Fibroblast of the aortic adventitia (primary cell): ENCODE measurements around the gene ERBIN. TPM values are rescaled to one million over a fixed set of nuclear protein-coding genes. Genes with fewer than 3 reads are reported as not detected.

ENCODE experiments used
- DNase-seq: peaks from one replicate; pipeline ENCODE4 v3.0.0-alpha.2; 2010; ENCODE audit warnings: low read depth
- H3K4me3 ChIP-seq: 2 replicates; pipeline ENCODE4 v1.5.1; 2011; ENCODE audit warnings: low read depth, mild to moderate bottlenecking, control low read depth, low read length, moderate library complexity
- CTCF ChIP-seq: IDR thresholded peaks from 2 replicates; pipeline ENCODE4 v1.5.1; 2011; ENCODE audit warnings: mild to moderate bottlenecking, low read length, control low read depth, inconsistent platforms; ENCODE audit not compliant: insufficient read depth
- total RNA-seq: library from RNA; depleted of rRNA; stranded (reverse); fragments of >200 nt; gene quantifications from 2 replicates; pipeline ENCODE4 v1.2.3, GENCODE V29; 2012; ENCODE audit warnings: low replicate concordance

The ERBIN gene
- total RNA-seq, 1 donor = 120 TPM

DNA sequence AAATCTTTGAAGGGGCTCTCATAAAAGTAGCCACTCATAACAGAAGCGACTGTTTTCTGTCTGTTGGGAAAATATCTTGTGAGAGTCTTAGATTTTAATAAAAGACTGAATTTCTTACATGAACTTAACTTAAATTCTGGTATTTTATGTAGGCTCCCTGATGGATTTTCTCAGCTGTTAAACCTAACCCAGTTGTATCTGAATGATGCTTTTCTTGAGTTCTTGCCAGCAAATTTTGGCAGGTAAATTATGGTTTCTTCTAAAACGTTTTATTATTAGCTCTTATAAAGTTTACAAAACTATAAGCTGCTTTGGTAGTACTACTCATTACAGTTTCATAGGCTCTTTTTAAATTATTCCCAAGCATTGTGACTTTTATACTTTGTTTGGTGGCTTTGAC, 87.0 kb downstream of the ERBIN start:
- no peak overlapping the region for H3K4me3 ChIP-seq
- DNase-seq = peak; percentile 47

DNA sequence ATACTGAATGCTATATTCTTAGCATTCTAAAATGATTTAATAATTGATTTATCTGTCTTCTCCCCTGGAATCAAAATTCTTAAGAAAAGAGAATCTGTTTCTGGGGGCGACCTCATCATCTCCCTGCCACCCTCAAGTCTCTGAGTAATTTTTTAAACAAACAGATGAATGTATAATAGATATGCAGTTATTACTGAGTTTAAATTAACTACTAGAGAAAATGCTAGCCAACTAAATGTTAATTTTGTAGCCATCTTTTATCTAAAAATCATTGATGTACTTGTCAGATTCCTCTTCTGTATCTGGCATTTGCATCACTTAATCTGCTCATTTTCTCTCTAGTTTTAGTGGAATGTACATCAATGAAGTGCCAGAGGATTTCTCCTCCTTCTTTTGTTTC, 87.5 kb downstream of the ERBIN start:
- no peak for DNase-seq
- H3K4me3 ChIP-seq = no peak overlapping the region
- TF ChIP-seq CTCF = no peak

More for the DNA sequence above, 87.0 kb downstream of the ERBIN start:
- no peak for TF ChIP-seq CTCF

DNA sequence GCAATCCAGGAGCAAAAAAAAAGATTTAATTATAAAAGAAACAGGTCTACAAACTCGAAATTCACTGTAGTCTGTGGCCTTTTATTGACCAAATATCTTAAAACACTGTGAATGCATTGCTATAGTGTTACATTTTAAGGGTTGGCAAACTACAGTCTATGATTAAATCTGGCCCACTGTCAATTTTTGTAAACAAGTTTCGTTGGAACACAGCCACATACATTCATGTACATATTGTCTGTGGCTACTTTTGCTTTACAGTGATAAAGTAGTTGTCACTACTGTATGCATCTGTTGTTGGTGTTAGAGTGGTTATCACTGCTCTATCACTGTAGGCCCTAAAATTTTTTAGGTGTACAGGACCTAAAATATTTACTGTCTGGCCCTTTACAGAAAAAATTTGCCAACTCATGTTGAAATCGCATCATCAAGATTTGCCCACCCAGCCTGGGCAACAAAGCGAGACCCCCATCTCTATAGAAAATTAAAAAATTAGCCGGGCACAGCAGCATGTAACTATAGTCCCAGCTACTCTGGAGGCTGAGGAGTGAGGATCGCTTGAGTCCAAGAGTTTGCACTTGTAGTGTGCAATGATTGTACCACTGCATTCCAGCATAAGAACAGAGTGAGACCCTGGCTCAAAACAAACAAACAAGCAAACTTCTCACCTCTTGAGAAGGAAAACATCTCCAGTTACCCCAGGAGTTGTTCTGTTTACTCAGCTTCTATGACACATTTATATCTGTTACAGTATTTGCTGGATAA, 89.0 kb downstream of the ERBIN start:
- TF ChIP-seq CTCF = no peak
- H3K4me3 ChIP-seq = no peak overlapping the region
- DNase-seq = peak; percentile 35

DNA sequence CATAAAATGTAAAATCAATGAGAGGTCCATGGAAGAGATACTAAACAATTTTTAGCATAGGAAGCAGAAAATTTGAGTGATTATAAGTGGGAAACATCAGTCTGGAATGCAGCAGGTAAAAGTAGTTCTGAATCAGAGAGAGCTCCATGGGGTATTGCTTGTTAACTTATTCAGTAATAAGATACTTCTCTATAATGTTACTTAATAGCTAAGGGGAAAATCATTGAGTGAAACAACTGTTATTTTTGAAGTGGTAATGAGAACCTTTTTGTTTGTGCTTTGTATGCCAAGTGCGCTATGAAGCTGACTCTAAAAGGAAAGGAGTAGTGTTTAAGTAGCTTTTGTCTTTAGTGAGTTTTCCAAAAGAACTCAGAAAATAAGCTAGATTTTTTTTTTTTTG, 95.2 kb downstream of the ERBIN start:
- no peak for TF ChIP-seq CTCF
- no peak overlapping the region for H3K4me3 ChIP-seq
- DNase-seq = no peak

DNA sequence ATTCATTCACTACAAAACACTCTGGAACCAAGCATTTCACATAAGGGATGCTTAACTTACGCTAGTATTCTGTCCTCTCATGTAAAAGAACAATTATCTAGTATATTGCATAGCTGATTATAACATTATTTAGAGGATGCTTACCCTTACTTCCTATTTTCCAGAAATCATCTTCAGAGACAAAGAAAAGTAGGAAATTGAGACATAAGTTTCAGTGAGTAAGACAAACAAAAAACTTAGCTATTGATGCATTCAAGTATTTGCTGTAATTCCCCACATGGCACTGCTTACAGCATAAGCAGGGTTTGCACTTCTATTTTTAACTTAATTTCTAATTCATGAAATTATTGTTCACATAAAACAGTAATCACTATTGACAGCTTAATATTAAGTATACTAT, 112.9 kb downstream of the ERBIN start:
- no peak overlapping the region for H3K4me3 ChIP-seq
- no peak for TF ChIP-seq CTCF
- DNase-seq = no peak

GRCh38 chr5:66039701-66040100, 113.3 kb downstream of the ERBIN start:
- H3K4me3 ChIP-seq = no peak overlapping the region
- no peak for DNase-seq
- TF ChIP-seq CTCF = no peak

DNA sequence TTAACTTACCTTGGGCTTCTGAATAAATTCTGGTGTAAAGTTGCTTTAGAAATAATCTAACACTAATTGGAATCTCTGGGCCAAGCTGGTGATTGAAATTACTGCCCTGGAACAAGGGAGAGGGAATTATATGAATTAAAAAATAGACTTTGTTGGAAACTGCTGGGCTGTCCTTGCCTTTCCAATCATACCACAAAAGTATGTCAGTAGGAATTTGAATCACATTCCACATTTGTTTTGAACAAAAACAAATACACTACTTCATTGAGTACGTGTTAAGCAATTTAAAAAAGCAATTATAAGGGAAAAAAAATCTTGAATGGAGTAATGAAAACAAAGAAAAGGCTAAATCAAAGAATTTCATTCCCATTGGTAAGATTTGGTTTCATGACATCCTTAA, 115.3 kb downstream of the ERBIN start:
- H3K4me3 ChIP-seq = no peak overlapping the region
- no peak for DNase-seq
- TF ChIP-seq CTCF = no peak
